ENCODE measurements around the gene MYH10.

DNA sequence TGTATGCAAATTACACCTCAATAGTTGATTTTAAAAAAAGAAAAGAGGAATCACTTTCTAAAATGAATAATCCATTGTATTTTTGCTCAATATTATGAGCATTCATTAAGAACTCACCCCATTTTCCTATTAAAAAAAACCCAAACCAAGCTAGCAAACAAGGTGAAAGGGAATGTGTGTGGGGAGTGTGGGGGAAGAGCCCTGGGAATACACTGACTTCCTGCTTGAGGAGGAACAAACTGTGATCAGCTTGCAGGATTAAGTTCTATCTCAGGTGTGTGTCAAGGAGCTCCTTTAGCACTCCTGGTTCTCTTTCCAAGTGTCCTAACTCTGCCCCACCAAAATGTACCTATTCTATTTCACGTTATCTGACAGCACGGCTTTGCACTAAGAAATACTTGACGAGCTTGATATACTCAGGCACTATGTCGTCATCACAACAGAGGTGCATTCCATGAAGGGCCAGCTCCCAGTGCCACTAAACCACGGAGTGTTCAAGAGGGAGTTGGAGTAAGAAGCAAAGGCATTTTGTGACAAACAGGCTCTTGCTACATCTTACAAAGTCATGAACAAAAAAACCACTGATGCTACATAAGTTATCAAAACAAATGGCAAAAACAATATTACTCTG lies 73.2 kb downstream of the MYH10 start:
- TF ChIP-seq, protein P1, sequence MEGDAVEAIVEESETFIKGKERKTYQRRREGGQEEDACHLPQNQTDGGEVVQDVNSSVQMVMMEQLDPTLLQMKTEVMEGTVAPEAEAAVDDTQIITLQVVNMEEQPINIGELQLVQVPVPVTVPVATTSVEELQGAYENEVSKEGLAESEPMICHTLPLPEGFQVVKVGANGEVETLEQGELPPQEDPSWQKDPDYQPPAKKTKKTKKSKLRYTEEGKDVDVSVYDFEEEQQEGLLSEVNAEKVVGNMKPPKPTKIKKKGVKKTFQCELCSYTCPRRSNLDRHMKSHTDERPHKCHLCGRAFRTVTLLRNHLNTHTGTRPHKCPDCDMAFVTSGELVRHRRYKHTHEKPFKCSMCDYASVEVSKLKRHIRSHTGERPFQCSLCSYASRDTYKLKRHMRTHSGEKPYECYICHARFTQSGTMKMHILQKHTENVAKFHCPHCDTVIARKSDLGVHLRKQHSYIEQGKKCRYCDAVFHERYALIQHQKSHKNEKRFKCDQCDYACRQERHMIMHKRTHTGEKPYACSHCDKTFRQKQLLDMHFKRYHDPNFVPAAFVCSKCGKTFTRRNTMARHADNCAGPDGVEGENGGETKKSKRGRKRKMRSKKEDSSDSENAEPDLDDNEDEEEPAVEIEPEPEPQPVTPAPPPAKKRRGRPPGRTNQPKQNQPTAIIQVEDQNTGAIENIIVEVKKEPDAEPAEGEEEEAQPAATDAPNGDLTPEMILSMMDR (IDR thresholded peaks at IDR 0.05; ENCODE audit: low read length), result no peak
- no peak for TF ChIP-seq EZH2 (optimal IDR thresholded peaks at IDR 0.05; ENCODE audit: low read depth, low read length)

Measured in MM.1S (cell line).